ENCODE data around the gene CANT1.
"Not testable (repeated sequence)": the region's sequence is repeated elsewhere in the genome, so short reads cannot be mapped to it uniquely, and the experiment has no call there.

The CANT1 gene

GRCh38 chr17:78956254-78956653 lies 53.3 kb downstream of the CANT1 start:
- no peak for DNase-seq

- no peak for DNase-seq
These were observed 54.9 kb downstream of the CANT1 start for GRCh38 chr17:78954684-78955083.

- no peak for DNase-seq
These were observed 55.9 kb downstream of the CANT1 start for GRCh38 chr17:78953356-78954350.

GRCh38 chr17:78952706-78953105 lies 56.9 kb downstream of the CANT1 start:
- no peak for DNase-seq

GRCh38 chr17:78951967-78952551 lies 57.5 kb downstream of the CANT1 start:
- no peak for DNase-seq

- no peak for DNase-seq
These were observed 58.7 kb downstream of the CANT1 start for GRCh38 chr17:78950870-78951269.

- DNase-seq, result no peak
These were observed 62.1 kb downstream of the CANT1 start for GRCh38 chr17:78947235-78948149.

- DNase-seq, result no peak
These were observed 62.9 kb downstream of the CANT1 start for GRCh38 chr17:78946631-78947030.

- DNase-seq, result no peak
These were observed 63.4 kb downstream of the CANT1 start for GRCh38 chr17:78946131-78946530.

- not testable (repeated sequence) for DNase-seq
These were observed 64.1 kb downstream of the CANT1 start for GRCh38 chr17:78945455-78945854.

- no peak for DNase-seq
These were observed 64.6 kb downstream of the CANT1 start for GRCh38 chr17:78944956-78945355.

- no peak for DNase-seq
These were observed 65.5 kb downstream of the CANT1 start for GRCh38 chr17:78944026-78944425.
